ENCODE data around the gene ADCY10. TPM values are rescaled to one million over a fixed set of nuclear protein-coding genes. Genes with fewer than 3 reads are reported as not detected.

Gene ADCY10
- total and polyA plus RNA-seq, 2 of the 8 experiments (the other 6 are each of a cell fraction or from before 2014, with no cell fraction given), result 0.02 TPM; not detected in 1

- Histone ChIP-seq H3K27me3 (replicated peaks in 1 of 4; ENCODE audit: control insufficient read depth in 3 of 4, extremely low read depth in 1 of 4, insufficient read depth in 3 of 4, low read length in 3 of 4) (no peaks in the 10 kb centered on the region), H3K23me2 (ENCODE audit: low read depth, low read length) (no peaks in the 10 kb centered on the region), H3K4me3 (ENCODE audit: extremely low read depth in 1 of 4, insufficient read depth in 2 of 4, low read depth in 3 of 4, low read length in 4 of 4) (no peak overlapping the region), H2BK20ac (ENCODE audit: low read length) (0 out of 2 replicates have a peak overlapping the region, but pooled peaks have one; percentile 15), H3K79me1 (ENCODE audit: low read depth, low read length) (no peaks in the 10 kb centered on the region), H2BK120ac (replicated peaks; ENCODE audit: low read depth, low read length) (no peak overlapping the region), H3K4ac (replicated peaks; ENCODE audit: insufficient read length, low read depth, low read length) (no peak overlapping the region), H3K9me3 (ENCODE audit: insufficient read depth in 2 of 2, low read depth in 1 of 2, low read length in 1 of 2) (no peaks in the 10 kb centered on the region), H3K36me3 (ENCODE audit: control insufficient read depth in 2 of 4, insufficient read depth in 4 of 4, low read length in 3 of 4) (no peaks in the 10 kb centered on the region), H2AK5ac (ENCODE audit: low read depth, low read length) (no peak overlapping the region; the same call in 1 of the 2 replicates), H4K8ac (ENCODE audit: extremely low read depth, insufficient read depth, low read length) (no peak overlapping the region), H4K5ac (ENCODE audit: insufficient read length, low read depth, low read length) (no peak overlapping the region), H3K79me2 (ENCODE audit: control insufficient read depth in 1 of 2, insufficient read depth in 2 of 2, low read length in 2 of 2) (no peaks in the 10 kb centered on the region), H3K56ac (replicated peaks; ENCODE audit: insufficient read length, low read depth, low read length) (no peak overlapping the region), H2BK12ac (ENCODE audit: low read depth, low read length) (0 out of 2 replicates have a peak overlapping the region, but pooled peaks have one; percentile 78), H3K4me1 (replicated peaks in 1 of 4; ENCODE audit: control insufficient read depth in 3 of 4, insufficient read depth in 4 of 4, low read length in 3 of 4) (peaks cover 0 to 8% (median 4%) of the 10 kb centered on the region in 4 experiments; a peak in 5 of 7 replicates), H3K18ac (ENCODE audit: extremely low read depth, low read length) (no peak overlapping the region), H3K23ac (ENCODE audit: insufficient read length) (no peak overlapping the region), H3K9ac (replicated peaks in 1 of 4; ENCODE audit: extremely low read depth in 1 of 4, low read depth in 3 of 4, low read length in 3 of 4) (no peak overlapping the region), H4K20me1 (replicated peaks in 1 of 2; ENCODE audit: control insufficient read depth in 1 of 2, insufficient read depth in 2 of 2, low read length in 2 of 2) (no peaks in the 10 kb centered on the region), H2BK15ac (ENCODE audit: low read length) (peak overlapping the region; percentile 25; the same call in 1 of the 2 replicates), H3K27ac (ENCODE audit: low read depth, low read length) (no peak overlapping the region), H2AFZ (ENCODE audit: low read length) (no peak overlapping the region), H4K91ac (replicated peaks; ENCODE audit: insufficient read length, low read length) (no peak overlapping the region), H2BK5ac (ENCODE audit: low read depth, low read length) (no peak overlapping the region), H3K14ac (ENCODE audit: insufficient read length) (no peak overlapping the region), H3K4me2 (ENCODE audit: insufficient read depth in 1 of 2, low read depth in 2 of 2, low read length in 2 of 2) (no peak overlapping the region)
- POLR2A ChIA-PET (ENCODE audit: partially characterized antibody), result no interaction called here
- WGBS, 2 experiments (ENCODE audit: extremely low coverage in 1 of 2, insufficient coverage in 1 of 2, insufficient read length in 1 of 2, insufficient replicate concordance in 2 of 2, low coverage in 1 of 2, low lambda C conversion rate in 2 of 2, missing lambda C conversion rate in 1 of 2), result 86% methylated on average over 6 of the region's 6 CpGs; no CpG with 5 or more reads in 1 of the 2 experiments
- DNase-seq (ENCODE audit: low read depth in 1 of 2, low spot score in 2 of 2) (no peak), FAIRE-seq (no peak)
- CTCF ChIA-PET (ENCODE audit: partially characterized antibody), result interaction anchor here (2.1 kb wide), 1 partner anchor 10 kb away, joined by 8 read pairs; no protein-coding TSS in a partner anchor
- TF ChIP-seq BRCA1 (IDR thresholded peaks at IDR 0.05; ENCODE audit: low read depth, low read length) (no peak), SIX5 (IDR thresholded peaks at IDR 0.05; ENCODE audit: low read depth, low read length) (no peak), CBX5 (IDR thresholded peaks at IDR 0.05; ENCODE audit: low read depth, low read length) (no peak), EGR1 (IDR thresholded peaks at IDR 0.05; ENCODE audit: borderline replicate concordance, low read depth, low read length) (no peak)
These were observed 92.6 kb downstream of the ADCY10 start for GRCh38 chr1:167821356-167821685.
